ENCODE measurements around the gene GALNT14.

Gene GALNT14

DNA sequence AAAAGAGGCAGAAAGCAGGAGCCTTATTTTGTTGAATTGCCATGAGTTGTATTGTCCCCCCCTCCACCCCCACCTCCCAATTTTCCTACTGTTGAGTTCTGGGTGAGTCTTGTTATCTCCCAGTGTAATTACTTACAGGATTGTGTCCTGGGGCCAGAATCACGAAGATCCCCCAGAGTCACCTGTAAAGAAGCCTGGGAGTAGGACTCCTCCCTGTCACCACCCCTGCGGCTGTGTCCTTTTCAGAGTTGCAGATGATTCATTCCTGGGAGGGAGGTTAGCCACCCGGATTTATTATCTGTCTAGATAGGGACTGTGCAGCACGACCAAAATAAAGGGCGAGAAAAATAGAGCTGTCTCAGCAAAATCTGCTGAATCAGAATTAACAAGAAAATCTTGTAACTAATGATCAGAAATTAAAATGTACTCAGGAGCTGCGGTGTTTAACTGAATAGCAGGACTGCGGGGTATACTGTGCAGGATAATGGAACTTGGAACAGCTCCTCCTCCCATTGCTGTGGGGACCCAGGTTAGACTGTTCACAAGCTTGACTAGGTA lies 249.3 kb downstream of the GALNT14 start:
- no peak for DNase-seq (ENCODE audit: low read depth)

DNA sequence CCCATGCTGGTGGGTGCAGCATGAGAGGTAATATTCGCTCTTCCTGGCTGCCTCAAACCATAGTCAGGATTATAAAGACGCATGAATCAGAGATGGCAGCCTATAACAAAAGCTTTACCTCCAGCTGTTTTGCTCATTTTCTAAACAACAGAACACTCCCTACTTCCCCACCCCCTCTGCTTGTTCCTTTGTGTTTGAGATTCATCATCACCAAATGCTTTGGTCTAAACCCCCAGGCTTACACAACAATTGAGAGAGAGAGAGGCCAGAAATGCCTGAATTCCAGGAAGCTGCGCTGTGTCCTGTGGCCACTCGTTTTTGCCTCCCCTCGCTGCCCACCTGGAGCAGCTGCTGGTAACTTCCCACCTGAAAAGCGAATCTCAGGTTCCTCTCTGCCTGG lies 252.2 kb downstream of the GALNT14 start:
- DNase-seq (ENCODE audit: low read depth): no peak

DNA sequence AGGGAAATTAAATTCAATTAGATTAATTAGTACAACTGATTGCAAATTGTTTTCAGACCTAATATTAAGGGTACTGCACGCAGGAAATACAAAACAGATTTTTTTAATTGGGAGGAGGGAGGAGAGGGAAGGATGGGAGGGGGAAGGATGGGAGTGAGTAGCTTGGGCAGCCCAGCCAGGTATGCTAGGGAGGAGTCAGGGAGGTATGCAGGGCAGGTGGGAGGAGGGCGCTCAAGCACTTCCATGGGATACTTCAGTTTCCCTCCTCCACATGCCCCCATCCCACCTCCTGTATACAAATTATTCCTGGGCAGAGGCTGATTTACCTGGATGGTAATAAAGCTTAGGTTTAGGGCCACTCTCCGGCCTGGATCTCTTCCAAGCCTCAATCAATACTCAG lies 254.4 kb downstream of the GALNT14 start:
- DNase-seq (ENCODE audit: low read depth): no peak

DNA sequence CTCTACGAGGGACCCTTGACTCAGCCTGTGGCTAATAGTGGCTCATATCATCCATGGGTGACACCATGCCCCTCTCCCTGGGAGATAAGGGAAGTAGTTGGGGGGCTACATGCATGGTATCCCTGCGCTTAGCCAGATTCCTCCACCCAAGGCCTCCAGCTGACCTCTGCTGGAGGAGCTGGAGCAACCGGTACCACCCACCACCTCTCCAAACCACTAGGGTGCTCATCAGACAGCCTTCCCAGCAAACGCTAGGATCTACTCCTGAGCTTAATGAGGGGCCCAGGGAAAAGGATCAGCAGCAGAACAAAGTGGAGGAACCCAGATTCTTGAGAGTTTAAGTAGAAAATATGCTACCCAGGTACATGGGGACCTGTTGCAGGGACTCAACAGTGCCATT lies 255.1 kb downstream of the GALNT14 start:
- no peak for DNase-seq (ENCODE audit: low read depth)

DNA sequence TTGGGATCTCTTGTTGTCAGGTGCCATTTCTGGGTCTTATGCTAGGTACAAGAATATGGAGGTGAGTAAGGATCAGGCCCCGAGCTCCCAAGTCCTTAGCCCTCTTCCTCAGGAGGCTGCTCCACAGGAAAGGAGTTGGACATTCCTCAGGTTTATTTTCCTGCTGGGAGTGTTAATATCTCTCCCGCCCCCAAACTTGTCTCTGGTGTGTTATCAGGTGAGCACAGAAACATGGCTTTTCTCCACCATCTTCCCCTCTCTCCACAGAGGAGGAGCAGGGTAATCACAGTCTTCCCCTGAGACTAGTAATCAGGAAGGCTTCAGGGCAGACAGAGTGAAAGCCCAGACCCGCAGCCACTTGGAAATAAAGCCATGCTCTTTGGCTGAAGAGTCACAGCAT lies 257.7 kb downstream of the GALNT14 start:
- no peak for DNase-seq (ENCODE audit: low read depth)

DNA sequence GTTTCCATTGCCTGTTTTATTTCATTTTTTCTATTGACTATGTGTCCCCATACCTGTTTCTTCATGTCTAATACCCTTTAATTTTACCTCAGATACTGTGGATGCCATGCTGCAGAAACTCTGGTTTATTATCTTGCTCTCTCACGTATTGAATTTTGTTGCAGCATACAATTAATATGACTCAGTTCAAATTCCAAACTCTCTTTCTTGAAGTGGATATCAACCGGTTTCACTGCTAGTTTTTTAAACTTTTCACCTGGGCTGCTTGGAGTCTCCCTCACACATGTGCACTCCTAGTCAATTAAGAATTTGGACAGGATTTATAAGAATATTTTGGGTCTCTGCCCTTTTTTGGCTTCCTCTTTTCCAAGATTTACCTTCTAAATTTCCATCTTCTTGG lies 260.4 kb downstream of the GALNT14 start:
- no peak for DNase-seq (ENCODE audit: low read depth)

DNA sequence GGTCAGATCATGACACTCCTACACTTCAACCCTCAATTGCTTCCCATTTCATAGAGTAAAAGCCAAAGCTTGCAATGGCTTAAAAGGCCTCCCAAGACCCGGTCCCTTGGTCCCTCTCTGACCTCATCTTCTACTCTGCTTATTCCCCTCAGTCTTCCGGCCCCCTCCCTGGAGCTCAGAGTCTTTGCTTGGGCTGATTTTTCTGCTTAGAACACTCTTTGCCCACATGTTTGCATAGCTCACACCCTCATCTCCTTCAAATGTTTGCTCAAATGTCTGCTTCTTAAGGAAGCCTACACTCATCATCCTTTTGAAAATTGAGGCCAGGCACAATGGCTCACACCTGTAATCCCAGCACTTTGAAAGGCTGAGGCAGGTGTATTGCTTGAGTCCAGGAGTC lies 265.4 kb downstream of the GALNT14 start:
- DNase-seq (ENCODE audit: low read depth): no peak

DNA sequence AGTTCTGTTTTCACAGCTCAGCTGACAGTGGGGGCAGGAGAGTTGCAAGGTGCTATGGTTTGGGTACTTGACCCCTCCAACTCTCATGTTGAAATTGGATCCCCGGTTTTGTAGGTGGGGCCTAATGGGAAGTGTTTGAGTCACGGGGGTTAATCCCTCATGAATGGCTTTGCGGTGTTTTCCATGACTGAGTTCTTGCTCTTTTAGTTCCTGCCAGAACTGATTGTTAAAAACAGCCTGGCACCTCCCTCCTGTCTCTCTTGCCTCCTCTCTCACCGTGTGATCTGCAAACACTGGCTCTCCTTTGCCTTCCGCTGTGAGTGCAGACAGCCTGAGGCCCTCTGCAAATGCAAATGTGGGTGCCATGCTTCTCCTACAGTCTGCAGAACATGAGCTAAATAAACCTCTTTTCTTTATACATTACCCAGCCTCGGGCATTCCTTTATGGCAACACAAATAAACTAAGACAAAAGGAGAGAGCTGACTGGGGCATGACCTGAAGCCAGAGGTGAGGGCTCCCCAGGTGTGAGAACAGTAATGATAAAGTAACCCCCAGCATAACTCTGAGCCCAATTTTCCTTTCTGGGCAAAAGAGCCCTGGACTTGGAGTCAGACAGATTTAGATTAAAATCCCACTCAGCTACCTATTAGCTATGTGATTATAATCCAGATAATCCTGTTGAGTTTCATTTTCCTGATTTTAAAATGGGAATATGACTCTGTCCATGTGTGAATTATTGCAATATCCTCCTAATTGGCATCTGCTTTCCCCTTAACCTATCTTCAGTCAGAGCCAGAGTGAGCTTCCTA lies 266.1 kb downstream of the GALNT14 start:
- DNase-seq (ENCODE audit: low read depth): no peak

DNA sequence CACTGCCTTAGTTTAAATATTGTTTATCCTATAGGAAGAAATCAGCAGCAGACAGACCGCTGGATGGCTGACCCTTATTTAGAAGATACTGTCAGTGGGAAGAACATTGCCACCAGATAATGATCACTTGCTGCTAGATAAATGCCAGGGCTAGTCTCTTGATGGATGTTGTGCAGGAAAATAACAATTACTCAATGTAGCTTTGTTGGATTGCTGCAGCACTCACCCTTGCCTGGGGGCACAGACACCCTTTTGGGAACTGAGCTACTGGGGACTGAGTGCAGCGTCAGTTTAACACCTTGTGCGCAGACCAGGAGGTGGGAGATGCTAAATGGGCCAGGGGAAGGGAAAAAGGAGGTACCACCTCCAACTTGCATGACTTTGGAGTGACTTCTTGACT lies 266.8 kb downstream of the GALNT14 start:
- no peak for DNase-seq (ENCODE audit: low read depth)

DNA sequence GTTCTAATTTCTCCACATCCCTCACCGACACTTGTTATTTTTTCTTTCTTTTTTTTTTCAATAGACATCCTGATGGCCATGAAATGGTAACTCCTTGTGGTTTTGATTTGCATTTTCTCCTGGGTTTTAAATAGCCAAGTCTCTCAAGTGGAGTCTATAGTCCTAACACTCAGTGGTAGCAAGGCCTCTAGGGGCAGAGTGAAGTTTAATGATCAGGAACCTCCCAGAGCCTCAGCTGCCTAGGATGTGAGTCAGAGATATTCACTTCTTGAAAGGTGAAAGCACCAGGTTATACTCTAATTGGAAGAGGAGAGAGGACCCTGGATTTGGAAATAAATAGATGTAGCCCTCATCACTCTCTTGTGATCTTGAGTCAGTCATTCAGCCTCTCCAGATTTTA lies 268.3 kb downstream of the GALNT14 start:
- DNase-seq (ENCODE audit: low read depth): no peak

DNA sequence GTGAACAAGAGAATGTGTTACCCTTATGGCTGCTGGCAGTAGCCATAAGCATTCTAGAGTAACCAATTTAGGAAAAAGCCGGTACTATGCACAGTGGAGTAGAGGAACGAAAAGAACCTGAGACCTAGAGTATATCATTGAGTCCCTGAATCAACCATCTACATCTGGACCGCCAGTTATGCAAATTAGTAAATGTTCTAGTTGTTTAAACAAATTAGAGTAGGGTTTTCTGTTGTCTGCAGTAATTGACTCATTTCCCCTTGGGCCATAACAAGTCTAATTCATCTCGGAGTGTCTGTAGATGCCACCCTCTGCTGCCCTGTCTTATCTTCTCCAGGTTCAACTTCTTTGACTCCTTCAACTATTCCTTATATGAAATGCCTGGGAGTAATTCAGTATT lies 270.9 kb downstream of the GALNT14 start:
- no peak for DNase-seq (ENCODE audit: low read depth)

DNA sequence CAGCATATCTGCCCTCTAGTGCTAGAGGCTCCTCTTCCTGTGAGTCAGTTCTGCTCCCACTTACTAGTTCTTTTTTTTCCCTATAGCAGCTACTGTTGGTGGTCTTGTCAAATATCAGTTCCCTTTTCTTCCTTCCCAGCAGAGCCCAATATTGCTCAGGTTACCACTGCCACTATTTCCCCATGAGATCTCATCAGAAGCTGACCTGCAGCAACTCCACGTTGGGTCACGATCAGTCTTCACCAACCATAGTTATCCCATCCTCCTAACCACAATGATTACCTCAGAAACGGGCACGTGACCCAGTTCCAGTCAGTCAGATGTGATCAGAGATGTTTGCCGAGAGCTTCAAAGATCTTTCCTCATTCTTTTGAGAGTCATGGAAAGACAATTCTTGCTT lies 271.3 kb downstream of the GALNT14 start:
- no peak for DNase-seq (ENCODE audit: low read depth)

DNA sequence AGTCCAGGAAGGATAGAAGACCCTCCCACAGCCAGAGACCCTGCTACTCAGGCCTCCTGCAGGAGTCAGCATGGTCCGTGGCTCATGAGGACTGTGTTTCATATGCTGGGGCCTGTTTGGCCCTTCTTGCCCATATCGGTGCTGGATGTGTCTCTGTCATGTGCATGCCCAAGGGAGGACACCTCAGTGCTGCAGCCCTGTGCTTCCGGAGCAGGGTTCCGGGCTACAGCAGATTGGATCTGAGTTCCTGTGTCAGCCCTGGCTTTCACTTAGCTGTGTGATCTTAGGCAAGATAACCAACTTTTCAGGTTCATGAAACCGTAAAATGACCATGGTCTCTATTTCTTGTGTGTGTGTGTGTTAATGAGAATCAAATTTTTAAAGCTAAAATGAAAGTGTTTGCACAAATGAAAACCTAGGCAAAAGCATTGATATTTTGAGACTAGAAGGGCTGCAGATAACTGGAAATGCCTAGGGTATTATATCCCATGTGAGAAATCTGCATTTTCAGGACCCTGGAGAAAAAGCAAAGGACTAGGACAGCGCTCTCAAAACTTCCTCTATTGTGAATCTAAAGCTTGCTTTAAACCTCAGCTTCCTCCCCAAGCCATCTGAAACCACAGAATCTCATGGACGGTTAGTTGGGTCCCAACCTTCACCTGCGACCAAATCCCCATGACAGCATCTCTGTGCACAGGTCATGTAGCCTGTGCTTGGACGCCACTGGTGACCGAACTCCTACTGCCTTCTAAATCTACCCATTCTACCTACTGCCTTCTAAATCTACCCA lies 272.2 kb downstream of the GALNT14 start:
- DNase-seq (ENCODE audit: low read depth): no peak

DNA sequence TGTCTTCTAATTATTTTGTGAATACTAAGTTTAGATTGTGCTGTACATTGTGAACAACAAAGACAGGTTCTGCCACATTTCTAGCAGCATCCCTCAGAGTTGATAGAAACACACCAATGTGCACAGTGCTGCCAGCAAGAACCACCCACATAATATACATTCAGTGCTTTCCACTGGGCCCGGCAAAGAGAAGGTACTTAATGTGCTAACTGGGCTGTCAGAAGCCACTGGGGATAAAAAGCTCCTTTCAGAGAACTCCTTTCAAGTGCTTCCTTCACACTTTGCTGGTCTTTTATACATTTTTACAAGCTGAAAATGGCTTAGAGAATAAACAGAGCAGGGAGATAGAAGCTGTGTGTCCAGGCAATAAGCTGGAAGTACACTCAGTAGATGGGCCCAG lies 273.0 kb downstream of the GALNT14 start:
- no peak for DNase-seq (ENCODE audit: low read depth)

DNA sequence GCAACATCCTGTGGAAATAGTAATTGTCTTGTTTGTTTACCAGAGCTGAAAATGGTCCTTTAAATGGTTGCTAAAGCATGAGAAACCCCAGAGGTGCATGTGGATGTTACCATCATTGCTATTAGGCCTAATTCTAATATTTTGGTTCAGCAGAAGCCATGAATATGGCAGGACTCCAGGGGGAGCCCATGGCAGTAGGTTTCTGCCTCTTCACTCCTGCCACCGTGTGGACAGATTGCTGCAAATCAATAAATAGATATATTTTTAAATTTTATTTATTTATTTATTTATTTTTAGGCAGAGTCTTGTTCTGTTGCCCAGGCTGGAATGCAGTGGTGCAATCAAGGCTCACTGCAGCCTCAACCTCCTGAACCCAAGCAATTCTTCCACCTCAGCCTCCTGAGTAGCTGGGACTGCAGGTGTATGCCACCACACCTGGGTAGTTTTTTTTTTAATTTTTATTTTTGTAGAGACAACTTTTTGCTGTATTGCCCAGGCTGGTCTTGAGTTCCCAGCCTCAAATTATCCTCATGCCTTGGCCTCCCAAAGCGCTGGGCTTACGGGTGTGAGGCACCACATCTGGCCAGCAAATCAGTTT lies 276.1 kb downstream of the GALNT14 start:
- peak; percentile 4 for DNase-seq (ENCODE audit: low read depth)

DNA sequence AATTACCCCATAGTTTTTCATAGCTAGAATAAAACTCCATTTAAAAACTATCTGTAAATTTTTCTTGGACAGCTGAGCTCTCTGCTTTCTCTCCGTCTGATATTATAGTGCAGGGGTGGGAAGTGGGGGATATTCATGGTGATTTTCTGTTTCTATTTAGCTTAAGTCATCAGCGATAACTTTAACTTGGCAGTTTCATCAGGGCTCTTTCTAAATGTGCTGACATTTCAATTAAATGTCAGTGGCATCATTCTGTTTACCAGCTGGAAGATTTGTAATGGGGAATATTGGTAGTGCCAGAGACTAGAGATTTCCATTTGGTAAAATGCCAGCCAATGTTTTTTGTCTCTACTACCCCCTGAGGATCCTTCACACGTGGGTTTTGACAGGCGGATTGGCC lies 277.5 kb downstream of the GALNT14 start:
- no peak for DNase-seq (ENCODE audit: low read depth)

Data from activated T-helper 9 cell treated with anti-CD3 and anti-CD28 coated beads, Interleukin-2, amount 50 U/mL, for 16 hours (primary cell).